ENCODE results near the gene AOAH. TPM values are rescaled to one million over a fixed set of nuclear protein-coding genes. Genes with fewer than 3 reads are reported as not detected.
"Not testable (repeated sequence)": the region's sequence is repeated elsewhere in the genome, so short reads cannot be mapped to it uniquely, and the experiment has no call there.

The AOAH gene
- total RNA-seq, 1 experiment from 2014 or later: not detected

GRCh38 chr7:36650766-36651312 is 73.5 kb downstream of the AOAH start:
- Mint-ChIP-seq H3K9me3 (ENCODE audit: unreplicated experiment) (no peaks in the 10 kb centered on the region), H3K4me1 (ENCODE audit: insufficient read depth, unreplicated experiment) (peaks cover 31% of the 10 kb centered on the region), H3K4me3 (ENCODE audit: unreplicated experiment) (no peak overlapping the region), H3K36me3 (ENCODE audit: insufficient read depth, unreplicated experiment) (peaks cover 5% of the 10 kb centered on the region), H3K27me3 (ENCODE audit: insufficient read depth, unreplicated experiment) (no peaks in the 10 kb centered on the region), H3K27ac (ENCODE audit: low read depth, unreplicated experiment) (peak overlapping the region; percentile 73)
- no TSS peak for BruUV-seq (replicated peaks)
- no peak for DNase-seq (ENCODE audit: unreplicated experiment)
- CTCF ChIA-PET: interaction anchor here (0.7 to 1.1 kb wide), 3 partner anchors 19 to 149 kb away, joined by 3 read pairs; no protein-coding TSS in a partner anchor
- POLR2A ChIA-PET: interaction anchor here (1.1 kb wide), 1 partner anchor 85 kb away, joined by 4 read pairs; no protein-coding TSS in a partner anchor
- TF ChIP-seq, protein P1, sequence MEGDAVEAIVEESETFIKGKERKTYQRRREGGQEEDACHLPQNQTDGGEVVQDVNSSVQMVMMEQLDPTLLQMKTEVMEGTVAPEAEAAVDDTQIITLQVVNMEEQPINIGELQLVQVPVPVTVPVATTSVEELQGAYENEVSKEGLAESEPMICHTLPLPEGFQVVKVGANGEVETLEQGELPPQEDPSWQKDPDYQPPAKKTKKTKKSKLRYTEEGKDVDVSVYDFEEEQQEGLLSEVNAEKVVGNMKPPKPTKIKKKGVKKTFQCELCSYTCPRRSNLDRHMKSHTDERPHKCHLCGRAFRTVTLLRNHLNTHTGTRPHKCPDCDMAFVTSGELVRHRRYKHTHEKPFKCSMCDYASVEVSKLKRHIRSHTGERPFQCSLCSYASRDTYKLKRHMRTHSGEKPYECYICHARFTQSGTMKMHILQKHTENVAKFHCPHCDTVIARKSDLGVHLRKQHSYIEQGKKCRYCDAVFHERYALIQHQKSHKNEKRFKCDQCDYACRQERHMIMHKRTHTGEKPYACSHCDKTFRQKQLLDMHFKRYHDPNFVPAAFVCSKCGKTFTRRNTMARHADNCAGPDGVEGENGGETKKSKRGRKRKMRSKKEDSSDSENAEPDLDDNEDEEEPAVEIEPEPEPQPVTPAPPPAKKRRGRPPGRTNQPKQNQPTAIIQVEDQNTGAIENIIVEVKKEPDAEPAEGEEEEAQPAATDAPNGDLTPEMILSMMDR (IDR thresholded peaks at IDR 0.05; ENCODE audit: unreplicated experiment): no peak
- intact Hi-C loops (cut with micrococcal nuclease): no loop called here

DNA sequence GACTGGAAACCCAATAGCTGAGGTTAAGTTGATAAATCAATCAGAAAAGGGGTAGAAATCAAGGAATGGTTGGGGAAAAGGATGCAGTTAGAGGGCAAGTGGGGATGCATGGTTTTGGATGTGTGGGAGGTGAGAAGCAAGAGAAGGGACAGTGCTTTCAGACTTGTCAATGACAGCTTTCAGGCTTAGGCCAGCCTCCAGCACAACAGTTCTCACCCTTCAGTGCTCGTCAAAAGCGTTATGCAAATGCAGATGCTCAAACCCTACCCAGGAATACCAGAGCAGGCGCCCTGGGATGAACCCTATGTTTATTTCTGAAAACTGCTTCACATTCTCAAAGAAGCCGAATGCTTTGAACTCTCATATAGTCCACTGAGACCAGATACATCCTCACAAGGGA is 74.0 kb downstream of the AOAH start:
- Mint-ChIP-seq H3K4me1 (ENCODE audit: insufficient read depth, unreplicated experiment) (peaks cover 31% of the 10 kb centered on the region), H3K9me3 (ENCODE audit: unreplicated experiment) (no peaks in the 10 kb centered on the region), H3K4me3 (ENCODE audit: unreplicated experiment) (no peak overlapping the region), H3K36me3 (ENCODE audit: insufficient read depth, unreplicated experiment) (peaks cover under 1% of the 10 kb centered on the region), H3K27me3 (ENCODE audit: insufficient read depth, unreplicated experiment) (no peaks in the 10 kb centered on the region), H3K27ac (ENCODE audit: low read depth, unreplicated experiment) (no peak overlapping the region)
- no peak for DNase-seq (ENCODE audit: unreplicated experiment)
- TF ChIP-seq, protein P1 (IDR thresholded peaks at IDR 0.05; ENCODE audit: unreplicated experiment): no peak
- POLR2A ChIA-PET: interaction anchor here (0.9 to 1.1 kb wide), 2 partner anchors 9 to 84 kb away, joined by 3 to 4 read pairs; no protein-coding TSS in a partner anchor
- BruUV-seq (replicated peaks): no TSS peak
- CTCF ChIA-PET: interaction anchor here (1.4 kb wide), 1 partner anchor 209 kb away, joined by 3 read pairs; no protein-coding TSS in a partner anchor
- intact Hi-C loops (cut with micrococcal nuclease): no loop called here

GRCh38 chr7:36649319-36649718 is 75.0 kb downstream of the AOAH start:
- H3K36me3 Mint-ChIP-seq (ENCODE audit: insufficient read depth, unreplicated experiment); intact Hi-C loops (cut with micrococcal nuclease); DNase-seq (ENCODE audit: unreplicated experiment); H3K9me3 Mint-ChIP-seq (ENCODE audit: unreplicated experiment); H3K27ac Mint-ChIP-seq (ENCODE audit: low read depth, unreplicated experiment); H3K27me3 Mint-ChIP-seq (ENCODE audit: insufficient read depth, unreplicated experiment); BruUV-seq (replicated peaks); H3K4me3 Mint-ChIP-seq (ENCODE audit: unreplicated experiment): not testable (repeated sequence)
- H3K4me1 Mint-ChIP-seq (ENCODE audit: insufficient read depth, unreplicated experiment): peaks cover 31% of the 10 kb centered on the region
- CTCF ChIA-PET: interaction anchor here (0.6 to 1.4 kb wide), 4 partner anchors 170 to 318 kb away, joined by 3 read pairs; no protein-coding TSS in a partner anchor
- POLR2A ChIA-PET: interaction anchor here (0.9 to 1.7 kb wide), 2 partner anchors 10 kb away, joined by 3 to 9 read pairs; no protein-coding TSS in a partner anchor

GRCh38 chr7:36648441-36648840 is 75.9 kb downstream of the AOAH start:
- ChIA-PET CTCF (interaction anchor here (0.6 to 0.9 kb wide), 4 partner anchors 18 to 319 kb away, joined by 3 to 4 read pairs (median 3); no protein-coding TSS in a partner anchor), POLR2A (interaction anchor here (0.7 to 1.7 kb wide), 3 partner anchors 10 to 109 kb away, joined by 4 to 9 read pairs (median 4); no protein-coding TSS in a partner anchor)
- H3K4me1 Mint-ChIP-seq (ENCODE audit: insufficient read depth, unreplicated experiment): peaks cover 27% of the 10 kb centered on the region
- no peak for DNase-seq (ENCODE audit: unreplicated experiment)
- no TSS peak for BruUV-seq (replicated peaks)
- TF ChIP-seq, protein P1 (IDR thresholded peaks at IDR 0.05; ENCODE audit: unreplicated experiment): no peak
- no peaks in the 10 kb centered on the region for H3K36me3 Mint-ChIP-seq (ENCODE audit: insufficient read depth, unreplicated experiment)
- no peak overlapping the region for H3K4me3 Mint-ChIP-seq (ENCODE audit: unreplicated experiment)
- intact Hi-C loops (cut with micrococcal nuclease): no loop called here
- no peaks in the 10 kb centered on the region for H3K9me3 Mint-ChIP-seq (ENCODE audit: unreplicated experiment)
- no peak overlapping the region for H3K27ac Mint-ChIP-seq (ENCODE audit: low read depth, unreplicated experiment)
- H3K27me3 Mint-ChIP-seq (ENCODE audit: insufficient read depth, unreplicated experiment): no peaks in the 10 kb centered on the region
